ENCODE measurements around the gene ABCC5.

ABCC5 gene

DNA sequence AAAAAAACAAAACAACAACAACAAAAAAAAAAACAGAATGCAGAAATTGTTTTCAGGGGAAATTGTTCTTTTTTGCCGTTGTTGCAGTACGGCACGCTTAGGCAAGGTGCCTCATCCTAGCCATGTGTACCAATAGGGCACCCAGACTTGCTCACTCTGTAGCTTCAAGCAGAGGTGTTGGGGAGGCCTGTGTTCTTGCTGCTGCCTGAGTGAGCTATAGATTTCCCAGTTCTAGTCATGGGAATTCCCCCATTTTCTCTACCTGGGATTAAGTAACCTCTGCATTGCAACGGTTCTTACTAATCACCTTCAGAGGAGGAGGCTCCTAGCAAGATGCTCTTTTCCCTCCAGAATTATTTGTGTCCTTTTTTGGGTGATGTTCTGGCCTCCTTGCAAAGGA is 120.1 kb downstream of the ABCC5 start:
- TF ChIP-seq FOXP2 (optimal IDR thresholded peaks at IDR 0.05; ENCODE audit: borderline replicate concordance, extremely low read depth, extremely low read length, insufficient read depth), result no peak
- TF ChIP-seq, protein P1, sequence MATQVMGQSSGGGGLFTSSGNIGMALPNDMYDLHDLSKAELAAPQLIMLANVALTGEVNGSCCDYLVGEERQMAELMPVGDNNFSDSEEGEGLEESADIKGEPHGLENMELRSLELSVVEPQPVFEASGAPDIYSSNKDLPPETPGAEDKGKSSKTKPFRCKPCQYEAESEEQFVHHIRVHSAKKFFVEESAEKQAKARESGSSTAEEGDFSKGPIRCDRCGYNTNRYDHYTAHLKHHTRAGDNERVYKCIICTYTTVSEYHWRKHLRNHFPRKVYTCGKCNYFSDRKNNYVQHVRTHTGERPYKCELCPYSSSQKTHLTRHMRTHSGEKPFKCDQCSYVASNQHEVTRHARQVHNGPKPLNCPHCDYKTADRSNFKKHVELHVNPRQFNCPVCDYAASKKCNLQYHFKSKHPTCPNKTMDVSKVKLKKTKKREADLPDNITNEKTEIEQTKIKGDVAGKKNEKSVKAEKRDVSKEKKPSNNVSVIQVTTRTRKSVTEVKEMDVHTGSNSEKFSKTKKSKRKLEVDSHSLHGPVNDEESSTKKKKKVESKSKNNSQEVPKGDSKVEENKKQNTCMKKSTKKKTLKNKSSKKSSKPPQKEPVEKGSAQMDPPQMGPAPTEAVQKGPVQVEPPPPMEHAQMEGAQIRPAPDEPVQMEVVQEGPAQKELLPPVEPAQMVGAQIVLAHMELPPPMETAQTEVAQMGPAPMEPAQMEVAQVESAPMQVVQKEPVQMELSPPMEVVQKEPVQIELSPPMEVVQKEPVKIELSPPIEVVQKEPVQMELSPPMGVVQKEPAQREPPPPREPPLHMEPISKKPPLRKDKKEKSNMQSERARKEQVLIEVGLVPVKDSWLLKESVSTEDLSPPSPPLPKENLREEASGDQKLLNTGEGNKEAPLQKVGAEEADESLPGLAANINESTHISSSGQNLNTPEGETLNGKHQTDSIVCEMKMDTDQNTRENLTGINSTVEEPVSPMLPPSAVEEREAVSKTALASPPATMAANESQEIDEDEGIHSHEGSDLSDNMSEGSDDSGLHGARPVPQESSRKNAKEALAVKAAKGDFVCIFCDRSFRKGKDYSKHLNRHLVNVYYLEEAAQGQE (IDR thresholded peaks at IDR 0.05; ENCODE audit: insufficient read depth in 1 of 2, low read depth in 2 of 2, low read length in 2 of 2), result no peak
- no peak for TF ChIP-seq POLR2AphosphoS5 (IDR thresholded peaks at IDR 0.05; ENCODE audit: low read depth, low read length)
- TF ChIP-seq TAF1 (IDR thresholded peaks at IDR 0.05; ENCODE audit: borderline replicate concordance, insufficient read depth, low read length), result no peak

- TF ChIP-seq TAF1 (IDR thresholded peaks at IDR 0.05; ENCODE audit: borderline replicate concordance, insufficient read depth, low read length) (no peak), FOXP2 (optimal IDR thresholded peaks at IDR 0.05; ENCODE audit: borderline replicate concordance, extremely low read depth, extremely low read length, insufficient read depth) (no peak), POLR2AphosphoS5 (IDR thresholded peaks at IDR 0.05; ENCODE audit: low read depth, low read length) (no peak), SIN3A (IDR thresholded peaks at IDR 0.05; ENCODE audit: borderline replicate concordance, insufficient read depth, low read length) (no peak)
- TF ChIP-seq, protein P1 (IDR thresholded peaks at IDR 0.05; ENCODE audit: insufficient read depth in 1 of 2, low read depth in 2 of 2, low read length in 2 of 2), result no peak
These were observed 121.1 kb downstream of the ABCC5 start for GRCh38 chr3:183896610-183897009.

DNA sequence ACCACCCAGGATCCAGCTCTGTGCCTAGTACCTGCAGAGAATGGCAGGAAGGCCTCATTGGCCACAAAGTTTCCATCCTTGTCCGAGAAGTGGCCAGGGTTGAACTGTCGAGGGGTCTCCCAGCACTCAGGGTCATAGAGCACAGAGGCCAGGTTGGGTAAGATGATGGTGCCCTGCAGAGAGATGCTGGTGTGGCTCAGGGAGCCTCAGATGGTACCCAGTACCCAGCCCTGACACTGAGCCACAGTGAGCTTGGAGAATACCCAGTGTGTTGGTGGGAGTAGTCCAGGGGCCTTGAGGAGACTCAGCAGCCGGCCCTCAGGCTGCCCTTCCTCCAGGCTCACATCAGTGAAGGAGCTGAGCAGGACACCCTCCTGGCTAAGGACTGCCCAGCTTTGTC is 121.5 kb downstream of the ABCC5 start:
- no peak for TF ChIP-seq POLR2AphosphoS5 (IDR thresholded peaks at IDR 0.05; ENCODE audit: low read depth, low read length)
- no peak for TF ChIP-seq SIN3A (IDR thresholded peaks at IDR 0.05; ENCODE audit: borderline replicate concordance, insufficient read depth, low read length)
- TF ChIP-seq TAF1 (IDR thresholded peaks at IDR 0.05; ENCODE audit: borderline replicate concordance, insufficient read depth, low read length), result no peak
- TF ChIP-seq FOXP2 (optimal IDR thresholded peaks at IDR 0.05; ENCODE audit: borderline replicate concordance, extremely low read depth, extremely low read length, insufficient read depth), result no peak
- TF ChIP-seq, protein P1 (IDR thresholded peaks at IDR 0.05; ENCODE audit: insufficient read depth in 1 of 2, low read depth in 2 of 2, low read length in 2 of 2), result no peak

DNA sequence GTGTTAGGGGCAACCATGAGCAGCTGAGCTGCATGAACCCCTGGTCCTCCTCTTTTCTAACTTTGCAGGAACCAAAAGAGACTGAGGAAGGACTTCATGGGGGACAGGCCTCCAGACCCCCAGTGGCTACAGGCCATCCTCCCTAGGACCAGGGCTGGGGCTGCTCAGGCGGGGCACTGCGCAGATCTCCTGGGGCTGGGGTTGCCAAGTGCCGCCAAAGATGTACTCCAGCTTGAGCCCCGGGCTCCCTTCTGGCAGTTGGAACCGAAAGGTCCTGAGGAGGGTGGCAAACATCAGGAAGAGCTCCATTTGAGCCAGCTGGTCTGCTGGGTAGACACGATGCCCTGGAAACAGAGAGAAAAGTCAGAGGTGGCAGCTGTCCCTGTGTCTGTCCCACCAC is 121.9 kb downstream of the ABCC5 start:
- no peak for TF ChIP-seq FOXP2 (optimal IDR thresholded peaks at IDR 0.05; ENCODE audit: borderline replicate concordance, extremely low read depth, extremely low read length, insufficient read depth)
- no peak for TF ChIP-seq POLR2AphosphoS5 (IDR thresholded peaks at IDR 0.05; ENCODE audit: low read depth, low read length)
- no peak for TF ChIP-seq SIN3A (IDR thresholded peaks at IDR 0.05; ENCODE audit: borderline replicate concordance, insufficient read depth, low read length)
- no peak for TF ChIP-seq TAF1 (IDR thresholded peaks at IDR 0.05; ENCODE audit: borderline replicate concordance, insufficient read depth, low read length)
- TF ChIP-seq, protein P1 (IDR thresholded peaks at IDR 0.05; ENCODE audit: insufficient read depth in 1 of 2, low read depth in 2 of 2, low read length in 2 of 2), result no peak

DNA sequence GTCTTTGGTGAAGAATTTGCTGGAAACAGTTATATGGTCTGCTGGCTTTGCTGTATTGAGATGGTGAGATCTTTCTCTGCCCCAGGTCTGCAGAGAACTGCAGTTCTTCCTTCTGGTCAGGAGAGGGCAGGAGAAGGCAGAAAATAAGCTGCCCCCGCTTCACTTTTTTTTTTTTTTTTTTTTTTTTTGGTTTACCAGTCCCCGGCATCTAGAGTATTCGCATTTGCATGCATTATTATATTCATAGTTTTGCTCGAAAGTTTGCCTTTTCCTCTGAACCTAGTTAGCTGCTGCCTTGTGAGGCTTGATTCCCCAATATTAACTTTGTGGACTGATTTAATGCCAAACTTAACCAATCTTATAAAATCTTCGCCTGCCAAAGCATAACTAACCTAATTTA is 122.4 kb downstream of the ABCC5 start:
- TF ChIP-seq FOXP2 (optimal IDR thresholded peaks at IDR 0.05; ENCODE audit: borderline replicate concordance, extremely low read depth, extremely low read length, insufficient read depth) (no peak), SIN3A (IDR thresholded peaks at IDR 0.05; ENCODE audit: borderline replicate concordance, insufficient read depth, low read length) (no peak), POLR2AphosphoS5 (IDR thresholded peaks at IDR 0.05; ENCODE audit: low read depth, low read length) (no peak), TAF1 (IDR thresholded peaks at IDR 0.05; ENCODE audit: borderline replicate concordance, insufficient read depth, low read length) (no peak)
- TF ChIP-seq, protein P1 (IDR thresholded peaks at IDR 0.05; ENCODE audit: insufficient read depth in 1 of 2, low read depth in 2 of 2, low read length in 2 of 2), result no peak

All from PFSK-1 (cell line).